SK-N-SH (cell line): ENCODE results near the gene MBTPS1. TPM values are rescaled to one million over a fixed set of nuclear protein-coding genes. Genes with fewer than 3 reads are reported as not detected.

Source experiments
- CTCF ChIA-PET: fragments of 300-600, 350-600 bp; formaldehyde crosslinking; extraction: SDS; loops from one replicate; lab custom pipeline; 2021; lab: Yijun Ruan, JAX
- POLR2A ChIA-PET: fragments of 350-600 bp; sonication (Branson Sonifier 250); formaldehyde crosslinking; extraction: SDS; loops from one replicate; lab custom pipeline; 2020; ENCODE audit warnings: antibody characterized with exemption, inconsistent platforms; lab: Yijun Ruan, JAX
- DNase-seq: peaks from one replicate; pipeline ENCODE4 v3.0.0; 2012
- H2AFZ ChIP-seq: fragments of 200-600 bp; sonication (generic); 2 replicates; pipeline ENCODE4 v1.8.1; 2016; ENCODE audit warnings: antibody characterized with exemption, mild to moderate bottlenecking, low read depth
- H3F3A ChIP-seq: fragments of 200-600 bp; sonication (generic); replicated peaks from 2 replicates; pipeline ENCODE3; 2016; ENCODE audit warnings: antibody characterized with exemption, mild to moderate bottlenecking; ENCODE audit not compliant: insufficient read depth
- H3K27ac ChIP-seq, 2 experiments: fragments of 200-500 bp in 1 of 2; fragments of 200-600 bp in 1 of 2; sonication (Bioruptor generic) in 1 of 2; sonication (generic), shearing (Covaris generic) in 1 of 2; 2 replicates each; pipeline versions ENCODE4 v1.5.1 to v1.6.1; 2014 to 2016; ENCODE audit warnings: low read depth in 2 of 2, inconsistent platforms in 1 of 2, low read length in 1 of 2, mild to moderate bottlenecking in 1 of 2, mixed read lengths in 1 of 2
- H3K27me3 ChIP-seq: fragments of 200-600 bp; sonication (generic), shearing (Covaris generic); 2 replicates; pipeline ENCODE4 v1.6.1; 2016; ENCODE audit warnings: mixed run types; ENCODE audit not compliant: insufficient read depth
- H3K36me3 ChIP-seq, 2 experiments: fragments of 200-500 bp in 1 of 2; fragments of 200-600 bp in 1 of 2; sonication (Bioruptor generic) in 1 of 2; sonication (generic) in 1 of 2; replicated peaks in 1 of 2; 2 replicates each; pipeline versions ENCODE3 to v1.5.1; 2014 to 2016; ENCODE audit warnings: low read length in 1 of 2, mild to moderate bottlenecking in 1 of 2; ENCODE audit not compliant: insufficient read depth in 2 of 2, control insufficient read depth in 1 of 2
- H3K4me1 ChIP-seq, 2 experiments: fragments of 200-500 bp in 1 of 2; fragments of 200-600 bp in 1 of 2; sonication (Bioruptor generic) in 1 of 2; sonication (generic), shearing (Covaris generic) in 1 of 2; 2 replicates each; pipeline versions ENCODE4 v1.5.1 to v1.6.1; 2014 to 2016; ENCODE audit warnings: low read depth in 1 of 2, low read length in 1 of 2, mixed run types in 1 of 2; ENCODE audit not compliant: insufficient read depth in 2 of 2, control insufficient read depth in 1 of 2
- H3K4me2 ChIP-seq: fragments of 200-600 bp; sonication (generic), shearing (Covaris generic); 2 replicates; pipeline ENCODE4 v1.6.1; 2017; ENCODE audit warnings: mixed run types
- H3K4me3 ChIP-seq, 2 experiments: fragments of 200-500 bp in 1 of 2; fragments of 200-600 bp in 1 of 2; sonication (Bioruptor generic) in 1 of 2; sonication (generic), shearing (Covaris generic) in 1 of 2; 2 replicates each; pipeline versions ENCODE4 v1.5.1 to v1.8.1; 2014 to 2016; ENCODE audit warnings: low read depth in 2 of 2, inconsistent platforms in 1 of 2, low read length in 1 of 2, mild to moderate bottlenecking in 1 of 2, mixed read lengths in 1 of 2, moderate library complexity in 1 of 2
- H3K79me2 ChIP-seq: fragments of 200-600 bp; sonication (generic); 2 replicates; pipeline ENCODE4 v1.8.1; 2017; ENCODE audit warnings: mild to moderate bottlenecking; ENCODE audit not compliant: insufficient read depth
- H3K9ac ChIP-seq: fragments of 200-600 bp; sonication (generic); 2 replicates; pipeline ENCODE4 v1.6.1; 2017; ENCODE audit warnings: mixed run types
- H3K9me2 ChIP-seq: fragments of 200-600 bp; sonication (generic); 2 replicates; pipeline ENCODE4 v1.6.1; 2017; ENCODE audit warnings: mixed run types
- H3K9me3 ChIP-seq: fragments of 200-600 bp; sonication (generic); 2 replicates; pipeline ENCODE4 v1.6.1; 2017; ENCODE audit warnings: mixed run types, mild to moderate bottlenecking, moderate library complexity
- H4K20me1 ChIP-seq: fragments of 200-600 bp; sonication (generic); 2 replicates; pipeline ENCODE4 v1.6.1; 2017; ENCODE audit warnings: mild to moderate bottlenecking, mixed run types; ENCODE audit not compliant: insufficient read depth
- CHD2 ChIP-seq: fragments of 150-350 bp; IDR thresholded peaks from 2 replicates; pipeline ENCODE4 v1.6.1; 2018; ENCODE audit warnings: low read length; ENCODE audit not compliant: partially characterized antibody
- EP300 ChIP-seq, 2 experiments: IDR thresholded peaks; 2 replicates each; pipeline versions ENCODE4 v1.4.0 to v1.6.1; 2012; ENCODE audit warnings: borderline replicate concordance in 1 of 2, low read depth in 1 of 2, low read length in 1 of 2
- EZH2phosphoT487 ChIP-seq: fragments of 200-600 bp; sonication (generic); IDR thresholded peaks from 2 replicates; pipeline ENCODE4 v1.6.1; 2017; ENCODE audit warnings: low read depth, mixed run types, mild to moderate bottlenecking, antibody characterized with exemption, moderate library complexity, borderline replicate concordance
- FOXJ3 ChIP-seq: sonication (generic); formaldehyde crosslinking; IDR thresholded peaks from 2 replicates; pipeline ENCODE4 v1.5.1; 2020; ENCODE audit warnings: mild to moderate bottlenecking, missing genetic modification reagents
- FOXM1 ChIP-seq: IDR thresholded peaks from 2 replicates; pipeline ENCODE4 v1.4.0; 2012; ENCODE audit warnings: low read depth, mild to moderate bottlenecking
- GATA2 ChIP-seq: sonication (generic); formaldehyde crosslinking; IDR thresholded peaks from 2 replicates; pipeline ENCODE4 v1.5.0; 2020; ENCODE audit warnings: mild to moderate bottlenecking, missing genetic modification reagents
- MAX ChIP-seq: IDR thresholded peaks from 2 replicates; pipeline ENCODE4 v1.4.0; 2012; ENCODE audit warnings: low read depth
- NRF1 ChIP-seq: IDR thresholded peaks from 2 replicates; pipeline ENCODE4 v1.6.1; 2012; ENCODE audit warnings: low read depth, mild to moderate bottlenecking, low read length
- PBX3 ChIP-seq: IDR thresholded peaks from 2 replicates; pipeline ENCODE4; 2012
- RAD21 ChIP-seq: IDR thresholded peaks from 2 replicates; pipeline ENCODE4 v1.6.1; 2012; ENCODE audit warnings: mild to moderate bottlenecking, low read length
- RCOR1 ChIP-seq: fragments of 150-350 bp; IDR thresholded peaks from 2 replicates; pipeline ENCODE4 v1.6.1; 2017; ENCODE audit warnings: antibody characterized with exemption, low read length
- REST ChIP-seq: IDR thresholded peaks from 2 replicates; pipeline ENCODE4 v1.6.1; 2012; ENCODE audit warnings: mild to moderate bottlenecking, low read depth, low read length, moderate library complexity
- RXRA ChIP-seq: IDR thresholded peaks from 2 replicates; pipeline ENCODE4 v1.4.0; 2012; ENCODE audit warnings: low read depth, mild to moderate bottlenecking, borderline replicate concordance
- SIN3A ChIP-seq: IDR thresholded peaks from 2 replicates; pipeline ENCODE4 v1.6.1; 2012; ENCODE audit warnings: low read depth, mild to moderate bottlenecking, low read length, moderate library complexity, borderline replicate concordance
- SMC3 ChIP-seq: IDR thresholded peaks from 2 replicates; pipeline ENCODE4 v1.6.1; 2012; ENCODE audit warnings: low read depth, low read length, improper control_type of control experiment
- TAF1 ChIP-seq: IDR thresholded peaks from 2 replicates; pipeline ENCODE4 v1.6.1; 2012; ENCODE audit warnings: low read depth, mild to moderate bottlenecking, low read length, moderate library complexity, borderline replicate concordance
- TEAD4 ChIP-seq: IDR thresholded peaks from 2 replicates; pipeline ENCODE4 v1.4.0; 2012; ENCODE audit warnings: mild to moderate bottlenecking, borderline replicate concordance; ENCODE audit not compliant: insufficient read depth
- USF2 ChIP-seq: fragments of 150-350 bp; IDR thresholded peaks from 2 replicates; pipeline ENCODE4 v1.6.1; 2017; ENCODE audit warnings: antibody characterized with exemption, low read length, low read depth, borderline replicate concordance
- WGBS: methylation state at CpG from one replicate; pipeline ENCODE4 v1.1.6; 2017; ENCODE audit warnings: low lambda C conversion rate; 5-methylcytosine and 5-hydroxymethylcytosine counted together
- polyA plus RNA-seq, 3 experiments: library from polyadenylated mRNA; depleted of rRNA; stranded (reverse); fragments of >200 nt; gene quantifications; 2 replicates each; pipeline ENCODE4 v1.2.3, GENCODE V29; 2012
- TF ChIP-seq, protein P1 (sequence below): fragments of 200-600 bp; sonication (generic); IDR thresholded peaks from 2 replicates; pipeline ENCODE4 v1.6.1; 2017; ENCODE audit warnings: antibody characterized with exemption, mild to moderate bottlenecking, moderate library complexity

MBTPS1 gene
- polyA plus RNA-seq, 1 of the 3 experiments (the other 2 are of a cell fraction) = 84.9 TPM

- Histone ChIP-seq H3K27ac (no peak overlapping the region), H3K79me2 (no peaks in the 10 kb centered on the region), H4K20me1 (peaks cover 4% of the 10 kb centered on the region; the same call in 1 of the 2 replicates), H3K9me2 (no peaks in the 10 kb centered on the region)
- POLR2A ChIA-PET = no interaction called here
- no peak for TF ChIP-seq SIN3A
- TF ChIP-seq EZH2phosphoT487 = no peak
- TF ChIP-seq FOXM1 = no peak
- no peak for TF ChIP-seq NRF1
- TF ChIP-seq TEAD4 = no peak
- TF ChIP-seq CHD2 = no peak
- TF ChIP-seq RAD21 = no peak
- TF ChIP-seq SMC3 = no peak
- TF ChIP-seq TAF1 = no peak
- no peak for TF ChIP-seq GATA2 (CRISPR knock-in tag)
- TF ChIP-seq USF2 = no peak
- no peak for TF ChIP-seq FOXJ3 (CRISPR knock-in tag)
- no peak for TF ChIP-seq EP300 (IDR thresholded peaks at IDR 0.05; ENCODE audit: borderline replicate concordance in 1 of 2, low read depth in 1 of 2, low read length in 1 of 2)
- TF ChIP-seq, all 33 proteins: peak for 0
- peaks cover 39 to 90% of the 10 kb centered on the region in 2 experiments for H3K36me3 ChIP-seq
- H3K4me2 ChIP-seq = no peak overlapping the region
- H2AFZ ChIP-seq = no peak overlapping the region
- no peaks in the 10 kb centered on the region for H3K9me3 ChIP-seq
- CTCF ChIA-PET = interaction anchor here (0.6 to 21.4 kb wide), 3 partner anchors 27 to 98 kb away, joined by 3 to 470 read pairs (median 5); partner anchors contain the start of gene OSGIN1
- no peaks in the 10 kb centered on the region for H3K27me3 ChIP-seq
- WGBS = 94% methylated on average over 9 of the region's 15 CpGs
- peaks cover 0 to 12% of the 10 kb centered on the region in 2 experiments; a peak in 2 of 4 replicates for H3K4me1 ChIP-seq
- no peak for DNase-seq
- no peaks in the 10 kb centered on the region for H3F3A ChIP-seq
- H3K9ac ChIP-seq = no peak overlapping the region
- H3K4me3 ChIP-seq = no peak overlapping the region
Measured at GRCh38 chr16:84058211-84058610, 58.5 kb downstream of the MBTPS1 start.

DNA sequence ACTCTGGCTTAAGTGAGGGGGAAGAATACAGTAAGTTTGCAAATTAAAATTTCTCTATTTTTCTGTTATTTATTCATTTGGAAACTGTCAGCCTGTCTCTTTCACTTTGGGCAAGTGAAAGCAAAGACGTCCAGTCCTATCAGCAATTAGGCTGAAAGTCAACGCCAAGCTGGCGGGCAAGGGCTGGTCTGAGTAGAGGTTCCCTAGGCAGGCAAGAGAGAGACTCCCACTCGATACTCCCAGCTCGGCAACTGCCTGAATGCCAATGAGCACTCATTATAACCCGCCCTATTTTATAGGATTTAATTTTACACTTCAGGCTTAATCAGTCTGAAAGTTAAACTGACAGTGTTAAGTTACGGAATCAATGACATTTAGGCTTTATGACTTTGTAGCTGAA is 59.8 kb downstream of the MBTPS1 start:
- no peak for DNase-seq
- peaks cover 0 to 10% of the 10 kb centered on the region in 2 experiments; a peak in 1 of 4 replicates for H3K4me1 ChIP-seq
- H3K27ac ChIP-seq = no peak overlapping the region
- no peaks in the 10 kb centered on the region for H3K9me3 ChIP-seq
- peaks cover 36 to 88% of the 10 kb centered on the region in 2 experiments for H3K36me3 ChIP-seq
- H3F3A ChIP-seq = no peaks in the 10 kb centered on the region
- H3K9ac ChIP-seq = no peak overlapping the region
- no peaks in the 10 kb centered on the region for H3K27me3 ChIP-seq
- H3K79me2 ChIP-seq = no peaks in the 10 kb centered on the region
- no peaks in the 10 kb centered on the region for H4K20me1 ChIP-seq
- H3K9me2 ChIP-seq = no peaks in the 10 kb centered on the region
- H3K4me2 ChIP-seq = no peak overlapping the region
- WGBS = 95% methylated on average over 7 of the region's 7 CpGs
- ChIA-PET POLR2A (no interaction called here), CTCF (interaction anchor here (1.1 to 21.4 kb wide), 4 partner anchors 9 to 251 kb away, joined by 3 to 470 read pairs (median 9); partner anchors contain the start of gene OSGIN1)
- H2AFZ ChIP-seq = no peak overlapping the region
- no peak overlapping the region for H3K4me3 ChIP-seq
- no peak for TF ChIP-seq RCOR1
- TF ChIP-seq, protein P1, sequence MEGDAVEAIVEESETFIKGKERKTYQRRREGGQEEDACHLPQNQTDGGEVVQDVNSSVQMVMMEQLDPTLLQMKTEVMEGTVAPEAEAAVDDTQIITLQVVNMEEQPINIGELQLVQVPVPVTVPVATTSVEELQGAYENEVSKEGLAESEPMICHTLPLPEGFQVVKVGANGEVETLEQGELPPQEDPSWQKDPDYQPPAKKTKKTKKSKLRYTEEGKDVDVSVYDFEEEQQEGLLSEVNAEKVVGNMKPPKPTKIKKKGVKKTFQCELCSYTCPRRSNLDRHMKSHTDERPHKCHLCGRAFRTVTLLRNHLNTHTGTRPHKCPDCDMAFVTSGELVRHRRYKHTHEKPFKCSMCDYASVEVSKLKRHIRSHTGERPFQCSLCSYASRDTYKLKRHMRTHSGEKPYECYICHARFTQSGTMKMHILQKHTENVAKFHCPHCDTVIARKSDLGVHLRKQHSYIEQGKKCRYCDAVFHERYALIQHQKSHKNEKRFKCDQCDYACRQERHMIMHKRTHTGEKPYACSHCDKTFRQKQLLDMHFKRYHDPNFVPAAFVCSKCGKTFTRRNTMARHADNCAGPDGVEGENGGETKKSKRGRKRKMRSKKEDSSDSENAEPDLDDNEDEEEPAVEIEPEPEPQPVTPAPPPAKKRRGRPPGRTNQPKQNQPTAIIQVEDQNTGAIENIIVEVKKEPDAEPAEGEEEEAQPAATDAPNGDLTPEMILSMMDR = no peak
- no peak for TF ChIP-seq PBX3
- no peak for TF ChIP-seq RXRA
- no peak for TF ChIP-seq MAX
- no peak for TF ChIP-seq NRF1
- TF ChIP-seq EP300 (IDR thresholded peaks at IDR 0.05; ENCODE audit: borderline replicate concordance in 1 of 2, low read depth in 1 of 2, low read length in 1 of 2) = no peak
- no peak for TF ChIP-seq CHD2
- no peak for TF ChIP-seq TEAD4
- TF ChIP-seq REST = no peak
- no peak for TF ChIP-seq RAD21
